GM23338 (cell line): ENCODE measurements around the gene TMED9. TPM values are rescaled to one million over a fixed set of nuclear protein-coding genes. Genes with fewer than 3 reads are reported as not detected.

Experiments
- ATAC-seq: fragments of 200-7000 bp; cut with Tn5 transposase; 3 replicates; pipeline ENCODE4 v1.9.1; 2020
- DNase-seq: peaks from one replicate; pipeline ENCODE4 v3.0.0-alpha.2; 2015; ENCODE audit warnings: low spot score
- H2AFZ ChIP-seq: fragments of 200-600 bp; sonication (generic); 2 replicates; pipeline ENCODE4 v1.8.0; 2016; ENCODE audit warnings: antibody characterized with exemption, mild to moderate bottlenecking, moderate library complexity
- H3F3A ChIP-seq: fragments of 200-600 bp; sonication (generic); replicated peaks from 2 replicates; pipeline ENCODE4 v1.8.0; 2017; ENCODE audit warnings: antibody characterized with exemption, mixed run types, low read depth
- H3K27ac ChIP-seq: fragments of 200-600 bp; sonication (generic); 2 replicates; pipeline ENCODE4 v1.6.1; 2016; ENCODE audit warnings: low read depth
- H3K27me3 ChIP-seq: fragments of 200-600 bp; sonication (generic); 2 replicates; pipeline ENCODE4 v1.8.0; 2016; ENCODE audit warnings: mild to moderate bottlenecking, mixed run types, moderate library complexity; ENCODE audit not compliant: insufficient read depth
- H3K36me3 ChIP-seq: fragments of 200-600 bp; sonication (generic); 2 replicates; pipeline ENCODE4 v1.8.0; 2016; ENCODE audit warnings: mild to moderate bottlenecking; ENCODE audit not compliant: insufficient read depth
- H3K4me1 ChIP-seq: fragments of 200-600 bp; sonication (generic); 2 replicates; pipeline ENCODE4 v1.8.0; 2016; ENCODE audit warnings: mild to moderate bottlenecking, moderate library complexity; ENCODE audit not compliant: insufficient read depth
- H3K4me2 ChIP-seq: fragments of 200-600 bp; sonication (generic); 2 replicates; pipeline ENCODE4 v1.7.1; 2017; ENCODE audit warnings: mixed run types
- H3K4me3 ChIP-seq: fragments of 200-600 bp; sonication (generic); 2 replicates; pipeline ENCODE4 v1.6.1; 2016; ENCODE audit warnings: mixed run types
- H3K79me2 ChIP-seq: fragments of 200-600 bp; sonication (generic); replicated peaks from 2 replicates; pipeline ENCODE4 v1.8.0; 2017; ENCODE audit warnings: mild to moderate bottlenecking; ENCODE audit not compliant: insufficient read depth
- H3K9me2 ChIP-seq: fragments of 200-600 bp; sonication (generic); 2 replicates; pipeline ENCODE4 v1.8.0; 2017; ENCODE audit not compliant: insufficient read depth
- H4K20me1 ChIP-seq: fragments of 200-600 bp; sonication (generic); replicated peaks from 2 replicates; pipeline ENCODE4 v1.8.0; 2017; ENCODE audit warnings: mild to moderate bottlenecking; ENCODE audit not compliant: insufficient read depth
- H3K27ac Mint-ChIP-seq: 2 replicates; pipeline ENCODE4 v1.8.0; 2020; ENCODE audit warnings: inconsistent platforms, mild to moderate bottlenecking, moderate library complexity, mixed read lengths
- H3K27me3 Mint-ChIP-seq: 3 replicates; pipeline ENCODE4 v1.8.0; 2022; ENCODE audit warnings: low read depth, mild to moderate bottlenecking, moderate library complexity, mixed read lengths, inconsistent platforms; ENCODE audit not compliant: insufficient read depth, poor library complexity
- H3K36me3 Mint-ChIP-seq: 3 replicates; pipeline ENCODE4 v1.8.0; 2021; ENCODE audit warnings: low read depth, mild to moderate bottlenecking, inconsistent platforms, moderate library complexity, mixed read lengths
- H3K4me1 Mint-ChIP-seq: 3 replicates; pipeline ENCODE4 v1.8.0; 2020; ENCODE audit warnings: mild to moderate bottlenecking, inconsistent platforms, mixed read lengths
- H3K4me3 Mint-ChIP-seq: 3 replicates; pipeline ENCODE4 v1.8.0; 2021; ENCODE audit warnings: moderate library complexity, mild to moderate bottlenecking, inconsistent platforms, mixed read lengths
- H3K9me3 Mint-ChIP-seq: 3 replicates; pipeline ENCODE4 v1.8.0; 2020; ENCODE audit warnings: moderate library complexity, mild to moderate bottlenecking, inconsistent platforms, mixed read lengths
- CREB1 ChIP-seq: fragments of 250-450 bp; sonication (Bioruptor Pico); IDR thresholded peaks from 2 replicates; pipeline ENCODE4 v1.5.0; 2020; ENCODE audit warnings: low read depth, mild to moderate bottlenecking, moderate library complexity
- CTCF ChIP-seq, 2 experiments: fragments of 200-600 bp in 1 of 2; sonication (generic) in 1 of 2; conservative IDR thresholded peaks; 2 replicates each; pipeline versions ENCODE4 v1.5.1 to v1.6.1; 2016 to 2017; ENCODE audit warnings: antibody characterized with exemption in 2 of 2, low read depth in 2 of 2, mild to moderate bottlenecking in 2 of 2, moderate library complexity in 1 of 2
- ETS1 ChIP-seq: IDR thresholded peaks from 2 replicates; pipeline ENCODE4 v1.6.1; 2016; ENCODE audit warnings: antibody characterized with exemption
- EZH2 ChIP-seq: fragments of 200-600 bp; sonication (generic); IDR thresholded peaks from one replicate; pipeline ENCODE4 v1.8.0; 2017; ENCODE audit warnings: antibody characterized with exemption, mild to moderate bottlenecking, low read depth; ENCODE audit not compliant: unreplicated experiment
- EZH2phosphoT487 ChIP-seq: fragments of 200-600 bp; sonication (generic); IDR thresholded peaks from one replicate; pipeline ENCODE4 v1.8.1; 2018; ENCODE audit warnings: antibody characterized with exemption; ENCODE audit not compliant: unreplicated experiment
- JUNB ChIP-seq: IDR thresholded peaks from one replicate; pipeline ENCODE4 v1.6.1; 2016; ENCODE audit warnings: antibody characterized with exemption; ENCODE audit not compliant: unreplicated experiment
- NANOG ChIP-seq: IDR thresholded peaks from 2 replicates; pipeline ENCODE4 v1.6.1; 2016; ENCODE audit warnings: antibody characterized with exemption, borderline replicate concordance
- POLR2AphosphoS5 ChIP-seq: IDR thresholded peaks from 2 replicates; pipeline ENCODE4 v1.6.1; 2016; ENCODE audit warnings: antibody characterized with exemption, low read depth
- REST ChIP-seq: IDR thresholded peaks from one replicate; pipeline ENCODE4 v1.6.1; 2018; ENCODE audit warnings: antibody characterized with exemption; ENCODE audit not compliant: unreplicated experiment
- STAT1 ChIP-seq: IDR thresholded peaks from one replicate; pipeline ENCODE4 v1.6.1; 2016; ENCODE audit warnings: antibody characterized with exemption; ENCODE audit not compliant: unreplicated experiment
- ZNF114 ChIP-seq: fragments of 250-450 bp; sonication (Bioruptor Pico); IDR thresholded peaks from 2 replicates; pipeline ENCODE4 v1.5.0; 2020; ENCODE audit warnings: mild to moderate bottlenecking, moderate library complexity
- ZNF331 ChIP-seq: fragments of 250-450 bp; sonication (Bioruptor Pico); IDR thresholded peaks from 2 replicates; pipeline ENCODE4 v1.5.0; 2020; ENCODE audit warnings: low read depth, mild to moderate bottlenecking, moderate library complexity
- ZNF462 ChIP-seq: fragments of 250-450 bp; sonication (Bioruptor Pico); IDR thresholded peaks from 2 replicates; pipeline ENCODE4 v1.5.0; 2020; ENCODE audit warnings: mild to moderate bottlenecking, moderate library complexity
- polyA plus RNA-seq: library from polyadenylated mRNA; unstranded; fragments of >200 nt; fragmentation: Nextera tagmentation; extraction: Ambion mirVana; gene quantifications from 2 replicates; pipeline ENCODE4 v1.2.1, GENCODE V29; 2016
- total RNA-seq: library from RNA; depleted of rRNA; stranded (reverse); fragments of >200 nt; shearing (Covaris generic); gene quantifications from 2 replicates; pipeline ENCODE4 v1.2.3, GENCODE V29; 2014

The TMED9 gene
- total and polyA plus RNA-seq, 2 experiments from 2014 or later = 77.2 to 130 TPM

- ATAC-seq (no peak), DNase-seq (no peak)
- H4K20me1 ChIP-seq = no peaks in the 10 kb centered on the region
- H3K4me2 ChIP-seq = no peak overlapping the region
- Mint-ChIP-seq H3K4me1 (peaks cover 2% of the 10 kb centered on the region; the same call in 2 of the 3 replicates), H3K36me3 (no peaks in the 10 kb centered on the region), H3K27me3 (peaks cover 11% of the 10 kb centered on the region), H3K27ac (no peak overlapping the region), H3K9me3 (no peaks in the 10 kb centered on the region), H3K4me3 (no peak overlapping the region)
- no peaks in the 10 kb centered on the region for H3K27me3 ChIP-seq
- H2AFZ ChIP-seq = no peak overlapping the region
- peaks cover 2% of the 10 kb centered on the region; the same call in 1 of the 2 replicates for H3K4me1 ChIP-seq
- no peak overlapping the region for H3K27ac ChIP-seq
- no peaks in the 10 kb centered on the region for H3K79me2 ChIP-seq
- H3K9me2 ChIP-seq = no peaks in the 10 kb centered on the region
- no peak overlapping the region for H3K4me3 ChIP-seq
- H3F3A ChIP-seq = no peaks in the 10 kb centered on the region
- TF ChIP-seq NANOG (no peak), ETS1 (no peak), ZNF114 (CRISPR knock-in tag) (no peak), EZH2 (no peak), ZNF462 (no peak), JUNB (no peak), STAT1 (no peak), POLR2AphosphoS5 (no peak), EZH2phosphoT487 (no peak), CREB1 (CRISPR knock-in tag) (no peak), REST (no peak), CTCF (conservative IDR thresholded peaks at IDR 0.05; ENCODE audit: low read depth in 2 of 2) (no peak), ZNF331 (CRISPR knock-in tag) (no peak)
- H3K36me3 ChIP-seq = no peaks in the 10 kb centered on the region
Measured at GRCh38 chr5:177569894-177570293, 22.1 kb upstream of the TMED9 start.
